RKO (cell line): ENCODE measurements around the gene BEST2.

ENCODE experiments used
- DNase-seq: peaks from one replicate; pipeline ENCODE4 v3.0.0-alpha.2; 2016; ENCODE audit warnings: low spot score

Gene BEST2

GRCh38 chr19:12770922-12771321, 19.3 kb downstream of the BEST2 start:
- DNase-seq, result no peak

GRCh38 chr19:12772323-12772722, 20.7 kb downstream of the BEST2 start:
- no peak for DNase-seq

- peak; percentile 69 for DNase-seq
Measured at GRCh38 chr19:12773571-12773970, 22.0 kb downstream of the BEST2 start.

- DNase-seq, result no peak
Measured at GRCh38 chr19:12774588-12775555, 23.3 kb downstream of the BEST2 start, which contains the start of gene HOOK2. Gene HOOK2 (minus strand): TSS chr19:12775552. CDS start chr19:12775449, 103 bp downstream.

GRCh38 chr19:12777217-12778016, 25.8 kb downstream of the BEST2 start:
- DNase-seq, result no peak

- no peak for DNase-seq
Measured at GRCh38 chr19:12778017-12778904, 26.7 kb downstream of the BEST2 start.

GRCh38 chr19:12778905-12779161, 27.2 kb downstream of the BEST2 start:
- DNase-seq, result no peak

GRCh38 chr19:12779162-12779993, 27.8 kb downstream of the BEST2 start:
- DNase-seq, result no peak

- DNase-seq, result no peak
Measured at GRCh38 chr19:12782174-12782423, 30.5 kb downstream of the BEST2 start.

- DNase-seq, result peak; percentile 67
Measured at GRCh38 chr19:12782424-12783290, 31.1 kb downstream of the BEST2 start.

GRCh38 chr19:12783291-12783848, 31.8 kb downstream of the BEST2 start:
- DNase-seq, result no peak

- DNase-seq, result no peak
Measured at GRCh38 chr19:12783849-12784393, 32.3 kb downstream of the BEST2 start.

- DNase-seq, result no peak
Measured at GRCh38 chr19:12784394-12784870, 32.8 kb downstream of the BEST2 start.

- DNase-seq, result no peak
Measured at GRCh38 chr19:12784871-12785430, 33.4 kb downstream of the BEST2 start.

- no peak for DNase-seq
Measured at GRCh38 chr19:12785431-12786031, 33.9 kb downstream of the BEST2 start.

- DNase-seq, result no peak
Measured at GRCh38 chr19:12786141-12786870, 34.7 kb downstream of the BEST2 start.

GRCh38 chr19:12786952-12787351, 35.4 kb downstream of the BEST2 start:
- no peak for DNase-seq

- no peak for DNase-seq
Measured at GRCh38 chr19:12787458-12787857, 35.9 kb downstream of the BEST2 start.
